Brain pericyte (primary cell): Measurements from ENCODE around the gene EYA3.
"Not testable (repeated sequence)": the region's sequence is repeated elsewhere in the genome, so short reads cannot be mapped to it uniquely, and the experiment has no call there.

Experiments used
- DNase-seq: peaks from one replicate; pipeline ENCODE4 v3.0.0-alpha.2; 2012; ENCODE audit warnings: low read depth, low spot score

EYA3 gene

DNA sequence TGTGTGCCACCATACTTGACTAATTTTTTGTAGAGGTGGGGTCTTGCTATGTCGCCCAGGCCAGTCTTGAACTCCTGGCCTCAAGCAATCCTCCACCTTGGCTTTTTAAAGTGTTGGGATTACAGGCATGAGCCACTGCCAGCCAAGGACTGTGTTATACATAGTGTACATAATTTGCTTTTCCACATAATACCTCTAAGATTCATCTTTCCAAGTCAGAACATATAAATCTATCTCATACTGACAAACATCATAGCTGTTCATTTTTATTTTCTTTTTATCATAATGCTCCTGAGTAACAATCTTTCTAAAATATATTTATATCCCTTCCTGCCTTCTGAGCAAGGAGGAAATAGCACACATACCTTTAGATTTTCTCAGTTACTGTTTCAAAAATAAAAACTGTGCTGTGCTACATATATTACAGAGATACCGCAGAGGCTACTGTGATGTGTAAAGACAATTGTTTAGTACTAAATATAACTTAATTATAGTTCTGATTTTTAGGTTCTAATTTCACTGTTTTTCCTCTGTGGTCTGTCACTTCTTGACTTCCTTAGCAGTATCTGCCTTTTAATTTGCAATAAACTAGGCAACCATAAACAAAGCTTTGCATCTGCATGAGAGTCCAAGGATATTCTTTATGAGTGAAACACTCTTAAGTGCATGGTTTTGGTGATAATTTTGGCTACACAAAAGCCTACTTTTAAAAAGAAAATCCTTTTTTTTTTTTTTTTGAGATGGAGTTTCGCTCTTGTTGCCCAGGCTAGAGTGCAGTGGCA, 59.3 kb downstream of the EYA3 start:
- DNase-seq, result no peak

- no peak for DNase-seq
Observed at GRCh38 chr1:28027660-28028059, 60.8 kb downstream of the EYA3 start.

DNA sequence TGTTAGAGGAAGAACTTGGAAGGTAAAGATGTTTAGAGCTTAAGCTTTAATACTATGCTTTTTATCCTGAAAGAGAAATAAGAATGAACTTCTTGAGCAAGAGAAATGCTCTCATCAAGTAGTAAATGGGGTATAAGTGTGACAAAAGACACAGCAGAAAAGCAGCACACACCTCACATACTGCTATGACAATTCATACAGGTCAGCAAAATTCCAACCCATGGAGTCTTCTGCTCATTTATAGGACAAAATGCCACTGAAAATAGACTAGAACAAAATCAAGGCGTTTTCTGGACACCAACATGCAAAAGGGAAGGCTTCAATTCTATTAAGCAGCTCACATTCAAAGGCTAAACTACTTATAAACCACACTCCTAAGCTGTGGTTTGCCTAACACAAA, 61.2 kb downstream of the EYA3 start:
- DNase-seq, result no peak

- DNase-seq, result no peak
Observed at GRCh38 chr1:28026329-28026728, 62.1 kb downstream of the EYA3 start.

DNA sequence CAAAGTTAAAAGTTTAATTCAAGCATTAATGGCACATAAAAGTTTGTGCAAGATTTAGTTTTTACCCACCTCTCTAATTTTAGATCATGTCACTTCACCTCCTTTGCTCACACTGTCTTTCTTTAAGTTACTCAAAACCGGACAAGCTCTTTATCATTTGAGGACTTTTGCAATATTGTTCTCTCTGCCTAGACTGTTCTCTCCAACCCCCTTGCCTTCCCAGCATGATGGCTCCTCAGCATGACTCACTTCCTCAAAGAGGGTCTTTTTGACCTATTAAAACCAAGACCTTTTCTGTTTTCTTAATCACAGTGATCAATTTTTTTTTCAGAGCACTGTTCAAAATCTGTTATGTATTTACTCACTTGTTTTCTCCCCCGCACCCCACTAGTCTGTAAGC, 67.3 kb downstream of the EYA3 start:
- DNase-seq, result no peak

GRCh38 chr1:28010969-28011368, 77.4 kb downstream of the EYA3 start:
- no peak for DNase-seq

DNA sequence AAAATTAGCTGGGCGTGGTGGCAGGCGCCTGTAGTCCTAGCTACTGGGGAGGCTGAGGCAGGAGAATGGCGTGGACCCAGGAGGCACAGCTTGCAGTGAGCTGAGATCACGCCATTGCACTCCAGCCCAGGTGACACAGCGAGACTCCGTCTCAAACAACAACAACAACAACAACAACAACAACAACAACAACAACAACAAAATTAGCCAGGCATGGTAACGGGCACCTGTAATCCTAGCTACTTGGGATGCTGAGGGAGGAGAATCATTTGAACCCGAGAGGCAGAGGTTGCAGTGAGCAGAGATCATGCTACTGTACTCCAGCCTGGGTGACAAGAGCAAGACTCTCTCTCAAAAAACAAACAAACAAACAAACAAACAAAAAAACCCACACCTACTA, 85.3 kb downstream of the EYA3 start:
- DNase-seq, result not testable (repeated sequence)

GRCh38 chr1:28002600-28002999, 85.8 kb downstream of the EYA3 start:
- DNase-seq, result no peak

GRCh38 chr1:27999055-27999454, 89.4 kb downstream of the EYA3 start:
- DNase-seq, result no peak

- DNase-seq, result not testable (repeated sequence)
Observed at GRCh38 chr1:27994526-27994925, 93.9 kb downstream of the EYA3 start.

DNA sequence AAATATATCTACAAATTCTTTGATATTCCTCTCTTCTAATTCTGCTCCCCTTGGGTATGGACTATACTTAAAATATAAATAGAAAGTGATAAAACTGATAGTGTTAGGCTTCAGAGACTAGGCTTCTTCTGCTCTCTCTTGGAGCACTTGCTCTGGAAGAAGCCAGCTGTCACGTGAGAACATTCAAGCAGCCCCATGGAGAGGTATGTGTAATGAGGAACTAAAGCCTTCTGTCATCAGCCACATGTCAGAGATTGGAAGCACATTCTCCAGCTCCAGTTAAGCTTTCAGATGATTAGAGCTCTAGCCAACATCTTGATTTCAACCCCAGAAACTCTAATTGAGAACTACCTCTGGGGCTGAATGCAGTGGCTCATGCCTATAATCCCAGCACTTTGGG, 94.3 kb downstream of the EYA3 start:
- no peak for DNase-seq

GRCh38 chr1:27993241-27993640, 95.2 kb downstream of the EYA3 start:
- DNase-seq, result no peak

DNA sequence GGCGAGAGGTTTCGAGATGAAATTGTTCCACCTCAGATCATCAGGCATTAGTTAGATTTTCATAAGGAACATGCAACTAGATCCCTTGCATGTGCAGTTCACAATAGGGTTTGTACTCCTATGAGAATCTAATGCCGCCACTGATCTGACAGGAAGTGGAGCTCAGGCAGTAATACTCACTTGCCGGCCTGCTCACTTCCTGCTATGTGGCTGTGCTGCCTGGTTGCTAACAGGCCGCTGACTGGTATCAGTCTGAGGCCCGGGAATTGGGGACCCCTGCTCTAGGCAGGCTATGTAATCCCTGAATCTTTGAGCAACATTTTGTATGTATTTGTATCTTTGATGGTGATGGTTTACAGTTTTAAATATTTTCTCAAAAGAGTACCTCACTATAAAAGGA, 96.1 kb downstream of the EYA3 start:
- DNase-seq, result no peak

- DNase-seq, result no peak
Observed at GRCh38 chr1:27990920-27991537, 97.4 kb downstream of the EYA3 start.

DNA sequence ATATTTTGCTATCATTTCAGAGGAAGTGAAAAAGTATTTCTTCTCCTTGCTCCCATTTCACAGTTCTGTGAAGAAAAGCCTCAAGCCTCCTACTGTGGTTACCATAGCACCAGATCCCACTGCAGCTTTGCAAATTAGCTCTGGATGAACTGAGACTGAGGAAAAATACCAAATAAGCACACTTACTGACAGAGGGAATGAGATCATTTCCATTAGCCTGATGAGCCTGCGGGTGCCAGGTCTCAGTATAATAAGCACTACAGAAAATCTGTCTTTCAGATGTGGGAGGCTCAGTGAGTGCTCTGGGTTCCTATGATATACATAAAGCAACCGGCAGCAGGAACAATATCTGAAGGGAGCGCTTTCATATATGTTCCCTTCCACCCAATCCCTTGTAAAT, 107.3 kb downstream of the EYA3 start:
- DNase-seq, result no peak

- DNase-seq, result no peak
Observed at GRCh38 chr1:27980216-27980845, 108.1 kb downstream of the EYA3 start.

GRCh38 chr1:27979859-27980201, 108.6 kb downstream of the EYA3 start:
- no peak for DNase-seq

GRCh38 chr1:27979151-27979858, 109.1 kb downstream of the EYA3 start:
- no peak for DNase-seq

DNA sequence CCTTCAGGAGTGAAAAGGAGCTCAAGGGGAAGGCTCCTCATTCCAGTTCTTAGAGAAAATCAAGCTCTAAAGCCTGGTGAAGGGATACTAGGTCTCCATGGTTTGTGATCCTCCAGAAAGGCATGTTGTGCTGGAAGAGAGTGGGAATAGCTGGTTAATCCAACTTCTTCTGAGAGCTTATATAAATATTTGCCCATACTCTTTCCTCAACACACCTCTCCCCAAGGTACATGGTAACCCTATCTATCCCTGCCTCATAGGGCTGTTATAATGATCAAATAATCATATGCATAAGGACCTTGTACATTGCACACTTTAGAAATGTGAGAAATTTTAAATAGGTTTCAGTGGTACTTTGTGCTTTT, 114.0 kb downstream of the EYA3 start:
- DNase-seq, result no peak

- DNase-seq, result no peak
Observed at GRCh38 chr1:27973771-27974416, 114.5 kb downstream of the EYA3 start.

GRCh38 chr1:27972141-27972540, 116.3 kb downstream of the EYA3 start:
- no peak for DNase-seq

DNA sequence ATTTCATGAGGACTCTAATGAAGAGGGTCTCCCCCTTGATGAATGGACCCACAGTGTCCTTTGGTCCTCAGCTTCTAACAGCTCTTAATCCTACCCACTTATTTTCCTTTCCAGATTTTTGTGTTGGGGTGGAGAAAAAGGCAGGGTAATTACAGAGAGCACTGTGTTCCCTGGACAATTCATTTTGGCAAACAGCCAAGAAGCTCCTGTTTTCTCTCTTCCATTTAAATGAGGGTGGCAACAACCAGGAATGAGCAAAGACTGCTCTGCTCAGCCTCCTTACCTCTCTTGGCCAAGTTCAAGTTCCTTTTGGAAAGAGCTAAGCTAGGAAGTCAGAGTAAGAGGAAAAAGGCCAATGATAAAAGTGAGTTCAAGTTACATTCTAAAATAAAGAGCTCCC, 116.7 kb downstream of the EYA3 start:
- DNase-seq, result no peak
